GM18508 (cell line): Measurements from ENCODE around the gene SMS.
"Not testable (repeated sequence)": the region's sequence is repeated elsewhere in the genome, so short reads cannot be mapped to it uniquely, and the experiment has no call there.

Source experiments
- ATAC-seq: cut with Tn5 transposase; IDR thresholded peaks from one replicate; pipeline ENCODE4 v1.9.1; 2021; ENCODE audit warnings: moderate number of reproducible peaks; ENCODE audit not compliant: insufficient read depth, unreplicated experiment

Gene SMS

GRCh38 chrX:21949689-21950088 is 9.2 kb downstream of the SMS start:
- ATAC-seq: no peak

GRCh38 chrX:21950557-21950956 is 10.0 kb downstream of the SMS start:
- ATAC-seq: not testable (repeated sequence)

GRCh38 chrX:21952624-21953023 is 12.1 kb downstream of the SMS start:
- ATAC-seq: no peak

DNA sequence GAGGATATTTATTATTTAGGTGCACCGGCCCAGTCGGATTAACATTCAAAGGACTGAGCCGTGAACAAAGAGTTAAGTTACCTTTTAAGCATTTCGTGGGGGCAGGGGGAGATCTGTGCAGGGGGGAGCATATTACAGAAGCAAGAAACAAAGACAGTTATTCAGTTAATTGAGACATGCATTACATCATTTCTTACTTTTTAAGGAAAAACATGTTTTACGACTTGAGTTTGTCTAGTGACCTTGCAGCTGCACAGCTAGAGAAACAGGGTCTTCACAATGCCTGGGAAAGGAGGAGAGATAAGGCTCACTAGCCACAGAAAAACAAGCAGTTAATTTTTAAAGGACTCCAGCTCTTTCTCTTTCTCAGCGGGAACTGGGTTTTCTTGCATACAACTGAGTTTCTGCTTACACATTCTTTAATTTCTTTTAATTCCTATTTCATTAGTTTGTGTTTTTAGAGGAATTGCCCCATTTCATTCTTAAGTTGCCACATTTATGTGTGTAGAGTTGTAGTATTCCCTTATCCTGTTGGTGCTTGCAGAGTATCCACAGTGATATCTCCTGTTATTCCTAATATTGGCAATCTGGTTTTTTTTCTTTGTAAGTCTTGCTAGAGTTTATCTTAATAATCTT is 12.8 kb downstream of the SMS start:
- not testable (repeated sequence) for ATAC-seq

- no peak for ATAC-seq
Observed at GRCh38 chrX:21955403-21956189, 15.1 kb downstream of the SMS start.

- no peak for ATAC-seq
Observed at GRCh38 chrX:21956783-21957182, 16.3 kb downstream of the SMS start.

DNA sequence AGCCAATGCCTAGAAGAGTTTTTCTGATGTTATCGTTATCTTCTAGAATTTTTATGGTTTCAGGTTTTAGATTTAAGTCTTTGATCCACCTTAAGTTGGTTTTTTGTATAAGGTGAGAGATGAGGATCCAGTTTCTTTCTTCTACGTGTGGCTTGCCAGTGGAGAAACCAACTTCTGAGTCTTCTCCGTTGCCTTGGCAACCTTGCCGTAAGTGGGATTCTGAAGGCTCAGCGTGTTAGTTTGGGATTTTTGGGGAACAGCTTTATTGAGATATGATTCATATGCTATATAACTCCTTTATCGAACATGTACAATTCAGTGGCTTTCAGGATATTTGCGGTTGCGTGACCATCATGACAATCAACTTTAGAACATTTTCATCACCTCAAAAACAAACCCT is 17.7 kb downstream of the SMS start:
- no peak for ATAC-seq

DNA sequence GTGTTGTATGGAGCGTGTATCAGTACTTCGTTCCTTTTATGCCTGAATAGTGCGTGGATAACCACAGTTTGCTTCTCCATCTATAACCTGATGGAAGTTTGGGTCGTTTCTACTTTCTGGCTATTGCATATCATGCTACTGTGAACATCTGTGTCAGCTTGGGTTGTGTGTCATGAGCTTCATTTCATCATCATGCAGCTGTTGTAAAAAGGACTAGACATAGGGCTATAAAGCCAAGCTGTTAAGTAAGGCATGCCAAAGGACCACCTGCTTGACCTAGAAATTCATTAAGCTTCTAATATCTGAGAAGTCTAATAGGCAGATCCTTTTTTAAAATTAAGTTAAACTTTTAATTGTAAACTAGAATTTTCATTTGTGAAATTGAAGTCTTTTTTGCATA is 18.4 kb downstream of the SMS start:
- no peak for ATAC-seq

GRCh38 chrX:21959362-21960051 is 19.0 kb downstream of the SMS start:
- no peak for ATAC-seq

DNA sequence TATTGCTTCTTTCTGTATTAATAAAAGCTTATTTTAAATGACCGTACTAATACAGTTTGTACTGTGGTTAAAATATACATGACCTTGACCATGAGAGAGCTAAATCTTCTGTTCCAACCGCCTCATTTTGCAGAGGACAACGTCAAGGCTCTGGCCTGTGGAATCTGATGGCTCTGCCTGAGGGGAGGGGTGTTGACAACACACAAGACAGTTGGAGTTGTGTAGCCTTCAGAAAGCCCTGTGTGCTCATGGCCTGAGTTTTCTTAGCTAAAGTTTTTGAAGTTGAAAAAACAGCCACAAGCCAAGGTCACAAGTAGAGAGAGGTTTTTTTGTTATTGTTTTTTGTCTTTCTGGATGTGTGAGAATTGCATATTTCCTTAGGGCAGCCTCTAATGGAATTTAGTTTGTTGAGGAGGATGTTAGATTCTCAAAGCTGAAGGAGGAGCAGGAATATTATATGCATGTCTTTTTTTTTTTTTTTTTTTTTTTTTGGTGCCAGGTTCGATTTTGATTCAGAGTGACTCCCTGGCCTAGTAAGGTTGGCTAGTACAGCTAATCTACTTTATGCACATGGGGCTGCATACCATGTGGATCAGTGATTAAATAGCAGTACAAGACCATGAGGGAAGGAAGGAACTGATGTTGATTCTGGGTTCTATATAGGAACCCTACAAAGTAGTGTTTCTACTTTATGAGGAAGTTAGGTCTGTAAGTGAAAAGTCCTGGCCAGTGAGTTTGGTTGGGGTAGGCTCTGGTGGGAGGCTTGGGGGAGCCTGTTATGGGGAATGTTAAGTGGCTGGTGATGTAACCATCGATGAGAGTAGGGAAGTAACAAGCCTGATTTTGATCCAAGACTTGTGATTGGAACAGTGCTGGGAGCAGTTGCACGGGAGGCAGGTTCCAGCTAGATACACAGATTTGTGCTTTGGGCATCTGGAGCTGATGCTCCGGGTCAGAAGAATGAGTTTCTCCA is 20.3 kb downstream of the SMS start:
- ATAC-seq: no peak

- no peak for ATAC-seq
Observed at GRCh38 chrX:21962361-21962760, 21.9 kb downstream of the SMS start.

DNA sequence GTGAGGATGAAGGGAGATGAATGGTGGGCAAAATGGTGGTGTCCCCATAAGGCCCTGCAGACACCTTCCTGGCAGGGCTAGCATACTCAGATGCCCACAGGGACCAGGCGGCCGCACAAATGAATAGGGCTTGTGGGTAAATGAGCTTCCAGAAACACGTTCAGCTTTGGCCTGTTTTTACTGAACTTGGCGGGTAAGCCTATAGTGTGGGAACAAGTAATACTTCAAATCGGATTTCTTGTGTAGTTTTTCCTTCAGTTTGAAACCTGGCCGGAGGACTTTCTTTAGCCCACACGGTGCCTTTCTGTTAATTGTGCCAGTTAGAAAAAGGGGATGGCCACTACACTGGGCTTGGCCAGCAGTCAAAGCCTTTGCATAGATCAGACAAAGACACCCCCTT is 22.8 kb downstream of the SMS start:
- ATAC-seq: no peak

GRCh38 chrX:21963731-21964405 is 23.4 kb downstream of the SMS start:
- ATAC-seq: no peak

DNA sequence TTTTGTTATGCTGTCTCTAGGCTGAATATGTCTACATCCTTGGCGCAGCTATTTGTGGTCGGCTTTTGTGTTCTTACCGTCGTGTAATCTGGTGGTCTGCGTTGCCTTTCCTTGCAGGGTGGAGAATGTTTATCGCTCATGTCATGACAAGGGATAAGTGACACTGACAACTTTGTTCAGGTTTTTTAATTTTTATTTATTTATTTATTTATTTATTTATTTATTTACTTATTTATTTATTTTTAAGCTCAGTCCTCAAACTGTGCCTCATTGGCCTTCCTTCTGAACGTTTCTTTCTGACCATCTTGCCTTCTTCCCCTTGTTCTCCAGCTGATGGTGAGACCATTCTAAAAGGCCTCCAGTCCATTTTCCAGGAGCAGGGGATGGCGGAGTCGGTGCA is 26.4 kb downstream of the SMS start:
- ATAC-seq: no peak

- ATAC-seq: no peak
Observed at GRCh38 chrX:21968333-21968732, 27.8 kb downstream of the SMS start.

DNA sequence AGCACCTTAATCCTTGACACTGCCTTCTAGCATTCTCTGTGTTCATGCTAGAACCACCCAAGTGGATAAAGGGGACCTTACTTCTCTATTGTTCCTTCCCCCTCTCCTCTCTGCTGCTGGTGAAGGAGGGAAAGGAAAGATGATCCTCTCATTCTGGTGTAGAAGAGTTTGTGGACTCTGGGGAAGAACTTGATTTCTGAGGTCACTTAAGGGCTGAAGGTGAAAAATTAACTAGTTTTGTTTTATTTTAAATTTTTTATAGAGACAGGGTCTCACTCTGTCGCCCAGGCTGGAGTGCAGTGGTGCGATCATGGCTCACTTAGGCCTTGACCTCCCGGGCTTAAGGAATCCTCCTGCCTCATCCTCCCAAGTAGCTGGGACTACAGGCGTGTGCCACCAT is 29.8 kb downstream of the SMS start:
- ATAC-seq: no peak

- no peak for ATAC-seq
Observed at GRCh38 chrX:21972046-21972445, 31.5 kb downstream of the SMS start.

- ATAC-seq: no peak
Observed at GRCh38 chrX:21972721-21973120, 32.2 kb downstream of the SMS start.

- no peak for ATAC-seq
Observed at GRCh38 chrX:21973321-21974010, 33.0 kb downstream of the SMS start.
